Stimulated activated CD8-positive, alpha-beta memory T cell treated with anti-CD3 and anti-CD28 coated beads, Interleukin-7, amount 100 ng/mL, for 1 hour (primary cell): ENCODE measurements around the gene SNCAIP.

Experiments used
- DNase-seq, 2 donors: peaks; one replicate each; pipeline ENCODE4 v3.0.0-alpha.2; 2020; ENCODE audit warnings: low read depth in 2 of 2

Gene SNCAIP

GRCh38 chr5:122311961-122312590, at the start of gene SNCAIP:
SNCAIP (plus strand) TSS chr5:122312237; CDS start chr5:122391135, 78,898 bp downstream.
- DNase-seq: no peak

DNA sequence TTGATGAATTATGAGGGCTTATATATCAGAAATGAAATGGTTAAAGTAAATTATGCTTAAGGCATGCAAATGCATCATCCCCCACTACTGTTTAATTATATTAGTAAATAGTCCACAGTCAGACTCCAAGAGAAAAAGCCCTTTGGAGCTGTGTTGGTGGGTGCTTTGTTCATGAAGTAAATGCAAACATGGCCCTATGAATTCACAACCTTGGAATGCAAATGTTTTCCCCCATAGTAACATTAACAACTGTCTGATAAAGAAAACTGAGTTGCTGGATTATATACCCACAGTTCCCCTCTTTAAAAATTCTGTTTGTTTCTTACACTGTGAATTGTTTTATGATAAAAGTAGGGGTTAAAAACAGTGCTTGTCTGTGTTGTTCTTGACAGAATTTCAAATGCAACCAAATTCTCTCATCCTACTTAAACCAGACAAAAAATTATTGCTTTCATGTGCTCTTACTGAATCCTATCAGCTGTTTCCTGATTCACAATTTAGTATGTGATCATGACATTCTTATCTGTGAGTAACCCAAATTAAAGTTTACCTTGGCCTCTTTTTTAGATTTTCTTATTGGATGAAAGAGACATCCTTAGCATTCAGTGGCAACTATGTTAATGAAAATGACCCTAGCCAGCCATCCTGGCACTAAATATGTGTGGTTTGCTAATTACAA, 48.5 kb upstream of the SNCAIP start:
- DNase-seq: no peak

DNA sequence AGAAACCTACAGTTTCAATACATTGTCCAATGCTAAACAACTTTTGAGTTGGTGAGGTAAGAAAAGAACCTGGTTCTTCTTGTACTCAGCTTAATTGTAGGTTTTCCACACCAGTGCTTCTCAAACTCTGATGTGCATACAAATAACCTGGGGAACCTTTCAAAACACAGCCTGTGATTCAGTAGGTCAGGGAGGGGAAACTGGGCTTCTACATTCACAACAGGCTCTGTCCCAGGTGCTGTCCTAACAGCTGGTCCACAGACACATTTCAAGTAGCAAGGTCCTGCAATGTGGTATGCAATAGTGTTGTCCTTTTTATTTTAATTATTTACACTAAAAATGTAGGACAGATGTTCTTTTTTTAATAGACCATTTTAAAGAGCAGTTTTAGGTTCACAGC, 47.4 kb upstream of the SNCAIP start:
- no peak for DNase-seq

DNA sequence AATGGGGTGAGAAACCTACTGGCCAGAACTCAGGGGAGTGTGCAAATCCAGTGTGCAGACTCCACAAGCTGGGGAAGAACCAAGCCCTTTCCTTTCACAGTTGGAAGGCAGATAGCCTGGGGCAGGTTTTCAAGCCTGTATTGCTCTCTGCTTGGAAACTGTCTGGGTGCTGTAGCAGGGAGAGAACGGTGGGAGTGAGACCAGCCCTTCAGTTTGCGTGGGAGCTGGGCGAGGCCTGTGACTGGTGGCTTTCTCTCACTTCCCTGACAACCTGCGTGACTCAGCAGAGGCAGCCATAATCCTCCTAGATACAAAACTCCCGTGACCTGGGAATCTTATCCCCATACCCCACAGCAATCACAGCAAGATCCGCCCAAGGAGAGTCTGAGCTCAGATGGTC, 44.9 kb upstream of the SNCAIP start:
- no peak for DNase-seq

DNA sequence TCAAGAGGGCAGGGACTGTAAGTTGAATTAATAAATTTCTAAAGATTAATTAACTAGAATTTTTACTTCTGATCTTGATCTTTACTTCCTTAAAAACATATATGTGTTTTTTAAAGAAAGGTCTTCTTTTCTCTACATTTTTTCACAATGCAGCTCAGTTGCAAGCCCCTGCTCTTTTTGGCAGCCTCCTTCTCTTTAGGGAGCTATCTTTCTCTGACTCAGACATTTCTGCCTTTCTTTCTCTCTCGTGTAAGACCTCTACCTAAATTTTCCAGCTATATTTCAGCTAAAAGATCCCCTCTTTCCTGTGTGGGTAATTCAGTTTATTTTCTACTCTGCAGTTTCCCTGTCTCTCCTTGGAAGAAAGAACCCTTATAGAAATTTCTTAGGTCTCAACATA, 38.3 kb upstream of the SNCAIP start:
- no peak for DNase-seq

DNA sequence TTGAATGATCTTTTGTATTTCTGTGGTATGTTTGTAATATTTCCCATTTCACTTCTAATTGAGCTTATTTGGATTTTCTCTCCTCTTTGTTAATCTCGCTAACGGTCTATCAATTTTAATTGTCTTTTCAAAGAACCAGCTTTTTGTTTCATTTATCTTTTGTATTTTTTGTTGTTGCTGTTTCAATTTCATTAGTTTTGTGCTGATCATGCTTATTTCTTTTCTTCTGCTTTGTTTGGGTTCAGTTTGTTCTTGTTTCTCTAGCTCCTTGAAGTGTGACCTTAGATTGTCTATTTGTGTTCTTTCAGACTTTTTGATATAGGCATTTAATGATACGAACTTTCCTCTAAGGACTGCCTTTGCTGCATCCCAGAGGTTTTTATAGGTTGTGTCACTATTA, 28.4 kb upstream of the SNCAIP start:
- DNase-seq: no peak

DNA sequence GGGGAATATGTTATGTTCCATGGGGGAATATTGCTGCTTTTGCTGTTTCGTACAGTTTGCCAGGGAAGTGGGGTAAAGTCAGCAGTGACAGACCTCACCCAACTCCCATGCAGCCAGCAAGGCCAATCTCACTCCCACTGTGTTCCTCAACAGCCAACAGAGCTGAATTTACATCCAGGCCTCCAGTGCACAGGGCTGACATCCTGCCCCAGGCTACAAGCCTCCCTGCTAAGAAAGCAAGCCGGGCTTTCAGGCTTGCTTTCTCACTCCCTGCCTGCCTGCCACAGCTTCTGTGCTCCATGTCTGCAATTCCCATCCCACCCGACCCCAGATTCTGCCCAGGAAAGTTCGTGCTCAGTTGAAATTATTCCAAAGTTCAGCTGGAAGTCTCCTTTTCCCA, 25.5 kb upstream of the SNCAIP start:
- DNase-seq: no peak

DNA sequence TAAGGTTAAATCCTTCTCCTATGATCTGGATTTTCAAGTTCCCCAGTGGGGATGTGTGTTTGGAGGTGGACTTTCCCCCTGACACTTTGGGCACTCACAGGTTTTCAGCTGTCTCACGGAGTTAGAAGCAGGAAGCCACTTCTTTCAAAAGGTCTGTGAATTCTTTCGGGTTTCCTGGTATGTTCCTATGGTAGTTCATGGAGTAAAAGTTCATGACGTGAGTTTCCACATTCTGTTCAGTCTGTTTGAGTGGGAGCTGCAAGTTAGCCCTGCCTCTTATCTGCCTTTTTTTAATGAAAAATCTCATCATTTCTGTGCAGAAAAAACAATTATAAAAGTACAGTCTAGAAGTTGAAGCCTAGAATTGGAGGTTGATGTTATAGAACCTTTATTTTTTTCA, 24.9 kb upstream of the SNCAIP start:
- no peak for DNase-seq

GRCh38 chr5:122291000-122291901, 20.8 kb upstream of the SNCAIP start:
- no peak for DNase-seq

- DNase-seq: no peak
These were observed 19.7 kb upstream of the SNCAIP start for GRCh38 chr5:122292332-122292731.

DNA sequence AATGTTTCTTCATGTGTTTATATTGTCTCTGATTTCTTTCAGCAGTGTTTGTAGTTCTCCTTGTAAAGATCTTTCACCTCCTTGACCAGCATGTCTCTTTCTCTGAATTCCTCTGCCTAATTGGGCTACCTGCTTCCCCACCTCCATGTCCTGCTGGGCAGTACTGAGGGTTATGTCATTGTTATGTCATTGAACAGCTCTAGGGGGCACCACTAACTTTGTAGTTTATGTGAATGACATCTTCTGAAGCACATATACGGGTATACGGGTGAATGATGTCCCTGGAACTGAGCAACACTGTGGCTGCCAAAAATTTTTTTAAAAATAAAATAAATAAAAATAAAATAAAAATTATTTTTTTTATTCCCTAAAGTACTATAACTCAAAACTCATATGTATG, 16.9 kb upstream of the SNCAIP start:
- no peak for DNase-seq

- DNase-seq: no peak
These were observed 15.2 kb upstream of the SNCAIP start for GRCh38 chr5:122296871-122297270.

- no peak for DNase-seq
These were observed 14.3 kb upstream of the SNCAIP start for GRCh38 chr5:122297587-122298298.

GRCh38 chr5:122300374-122300773, 11.7 kb upstream of the SNCAIP start:
- DNase-seq: no peak

GRCh38 chr5:122301016-122301415, 11.0 kb upstream of the SNCAIP start:
- no peak for DNase-seq

- no peak for DNase-seq
These were observed 7.4 kb upstream of the SNCAIP start for GRCh38 chr5:122304471-122305215.

DNA sequence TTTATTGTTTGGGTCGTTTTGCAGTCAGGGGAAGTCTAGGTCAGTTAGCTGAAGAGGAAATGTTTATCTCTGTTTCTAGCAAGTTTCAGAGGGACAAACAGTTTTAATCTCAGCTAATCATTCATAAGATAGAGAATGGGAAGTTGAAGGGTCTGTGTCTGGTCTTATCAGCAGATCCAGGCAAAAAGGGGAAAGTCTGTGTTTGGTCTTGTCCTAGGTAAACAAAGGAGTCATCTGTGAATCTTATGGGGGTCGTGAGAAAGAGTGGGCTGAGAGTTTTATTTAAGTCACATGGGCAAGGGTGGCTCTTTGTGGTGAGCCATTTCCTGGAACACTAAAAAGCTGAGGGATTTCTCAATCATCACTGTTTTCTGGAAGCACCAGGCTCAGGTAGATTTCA, 5.6 kb upstream of the SNCAIP start:
- no peak for DNase-seq

DNA sequence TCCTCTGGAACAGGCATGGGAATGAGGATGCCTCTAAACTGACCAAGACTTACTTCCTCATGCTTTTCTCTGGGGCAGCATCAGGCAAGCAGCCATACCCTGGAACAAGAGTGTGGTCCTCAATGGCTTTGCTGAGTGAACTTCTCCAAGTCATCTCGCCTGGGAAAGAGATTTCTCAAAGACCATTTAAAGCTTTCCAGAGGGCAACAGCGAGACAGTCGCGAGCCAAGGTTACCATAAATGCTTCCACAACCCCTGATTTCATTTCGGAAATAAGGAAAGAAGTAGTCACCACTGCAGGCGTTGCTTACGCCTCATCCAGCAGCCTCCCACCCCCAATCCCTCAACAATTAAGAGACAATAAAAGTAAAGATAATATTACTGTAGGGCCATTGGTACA, 1.1 kb upstream of the SNCAIP start:
- no peak for DNase-seq

GRCh38 chr5:122311497-122311960, 508 bp upstream of the SNCAIP start:
- no peak for DNase-seq

DNA sequence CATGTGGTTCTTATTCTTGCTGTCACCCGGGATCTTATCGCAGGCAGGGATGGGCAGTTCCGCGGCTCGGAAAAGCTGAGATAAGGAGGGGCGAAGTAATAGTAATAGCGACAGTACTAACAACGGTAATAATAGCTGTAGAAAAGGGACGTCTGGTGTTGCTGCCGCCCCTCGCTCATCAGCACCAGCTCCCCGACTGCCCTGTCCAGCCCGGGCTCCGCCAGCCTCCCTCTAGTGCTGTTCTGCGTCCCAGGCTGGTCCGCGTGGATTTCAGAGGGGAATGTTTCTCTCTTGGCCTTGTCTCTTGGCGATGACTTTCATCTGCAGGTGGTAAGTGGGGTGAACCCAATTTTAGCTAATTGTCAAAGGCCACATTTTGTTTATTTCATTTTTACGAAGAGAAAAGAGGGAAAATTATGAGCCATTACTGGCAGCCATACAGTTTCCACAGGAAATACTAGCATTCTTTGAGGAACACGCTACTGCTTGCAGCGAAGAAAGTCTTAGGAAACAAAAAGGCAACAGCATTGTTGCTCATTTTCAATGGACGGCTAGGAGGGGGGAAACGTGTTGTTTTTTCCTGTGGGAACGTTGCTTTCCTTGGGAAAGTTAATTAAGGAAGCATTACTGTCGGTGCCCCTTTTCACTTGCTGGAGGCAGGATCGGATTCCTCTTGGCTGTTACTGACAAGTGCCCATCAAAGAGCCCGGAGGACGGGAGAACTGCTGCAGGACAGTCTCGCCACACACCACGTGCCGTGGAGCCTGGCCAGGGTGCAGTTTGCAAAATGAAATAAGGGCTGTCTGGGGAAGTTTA, 762 bp downstream of the SNCAIP start:
- no peak for DNase-seq
